GM18858 (cell line): ENCODE measurements around the gene PRDX1.
"Not testable (repeated sequence)": the region's sequence is repeated elsewhere in the genome, so short reads cannot be mapped to it uniquely, and the experiment has no call there.

Experiments
- ATAC-seq: cut with Tn5 transposase; IDR thresholded peaks from one replicate; pipeline ENCODE4 v1.9.1; 2021; ENCODE audit not compliant: unreplicated experiment

The PRDX1 gene

DNA sequence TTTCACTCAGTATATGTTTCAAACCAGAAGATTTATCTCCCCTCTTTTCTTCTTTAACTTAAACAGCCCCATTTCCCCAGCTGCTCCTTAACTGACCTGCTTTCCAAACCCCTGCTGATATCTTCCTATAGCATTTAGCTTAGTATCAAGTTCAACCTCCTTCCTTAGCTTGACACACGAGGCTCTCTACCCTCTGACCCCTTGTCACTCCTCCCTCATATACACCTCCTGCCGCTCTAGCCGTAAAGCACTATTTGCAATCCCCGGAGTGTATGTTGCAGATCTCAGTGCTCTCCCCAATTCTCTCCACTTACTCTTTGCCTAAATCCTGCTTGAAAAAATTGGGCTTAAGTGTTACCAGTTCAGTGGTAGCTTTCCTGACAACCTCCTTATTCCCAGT lies 15.2 kb upstream of the PRDX1 start:
- no peak for ATAC-seq

DNA sequence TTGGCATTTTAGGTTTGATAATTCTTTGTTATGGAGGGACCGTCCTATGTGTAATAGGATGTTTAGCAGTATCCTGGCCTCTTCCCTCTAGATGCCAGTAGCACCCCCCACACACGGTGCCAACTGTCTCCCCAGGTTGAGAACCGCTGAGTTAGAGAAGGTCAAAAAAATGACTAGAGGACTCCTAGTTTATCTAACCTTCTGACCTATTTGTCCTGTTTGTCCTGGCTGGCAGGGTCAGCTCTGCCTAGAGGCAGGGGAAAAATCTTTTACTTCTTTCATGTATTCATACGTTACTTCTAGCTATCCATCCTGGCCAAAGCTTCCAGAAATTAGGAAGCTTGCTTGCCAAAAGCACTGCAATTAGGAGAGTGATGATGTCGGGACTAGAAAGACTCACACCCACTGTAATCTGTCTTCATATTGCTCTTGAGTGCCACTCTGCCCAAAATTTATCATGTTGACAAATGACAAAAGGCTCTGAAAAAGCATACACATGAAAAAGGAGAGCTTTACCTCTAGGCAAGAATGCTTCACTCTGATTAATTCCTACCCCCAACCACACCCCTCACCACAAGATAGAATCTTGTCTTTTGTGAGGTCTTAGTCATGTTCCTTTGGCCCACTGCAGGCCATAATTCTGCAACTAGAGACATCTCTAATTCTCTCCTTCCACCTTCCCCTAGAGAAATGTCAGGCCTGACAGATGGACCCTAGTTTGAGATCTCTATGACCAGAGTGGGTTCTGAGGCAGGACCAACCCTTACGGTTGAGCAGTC lies 14.5 kb upstream of the PRDX1 start:
- ATAC-seq = no peak

DNA sequence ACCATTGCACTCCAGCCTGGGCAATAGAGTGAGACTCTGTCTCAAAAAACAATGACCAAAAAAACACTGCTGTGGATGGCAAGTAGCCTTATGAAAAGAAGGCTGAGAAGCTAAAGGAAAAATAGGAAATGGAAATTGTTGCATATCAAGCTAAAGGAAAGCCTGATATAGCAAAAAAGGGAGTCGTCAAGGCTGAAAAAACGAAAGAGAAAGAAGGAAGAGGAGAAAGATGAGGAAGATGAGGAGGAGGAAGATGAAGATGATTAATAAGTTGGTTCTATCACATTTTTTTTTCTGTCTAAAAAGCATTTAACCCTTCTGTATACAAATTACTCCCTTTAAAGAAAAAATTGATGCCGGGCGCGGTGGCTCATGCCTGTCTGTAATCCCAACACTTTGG lies 10.2 kb upstream of the PRDX1 start:
- ATAC-seq = no peak

GRCh38 chr1:45530632-45531135 lies 9.0 kb upstream of the PRDX1 start:
- no peak for ATAC-seq

DNA sequence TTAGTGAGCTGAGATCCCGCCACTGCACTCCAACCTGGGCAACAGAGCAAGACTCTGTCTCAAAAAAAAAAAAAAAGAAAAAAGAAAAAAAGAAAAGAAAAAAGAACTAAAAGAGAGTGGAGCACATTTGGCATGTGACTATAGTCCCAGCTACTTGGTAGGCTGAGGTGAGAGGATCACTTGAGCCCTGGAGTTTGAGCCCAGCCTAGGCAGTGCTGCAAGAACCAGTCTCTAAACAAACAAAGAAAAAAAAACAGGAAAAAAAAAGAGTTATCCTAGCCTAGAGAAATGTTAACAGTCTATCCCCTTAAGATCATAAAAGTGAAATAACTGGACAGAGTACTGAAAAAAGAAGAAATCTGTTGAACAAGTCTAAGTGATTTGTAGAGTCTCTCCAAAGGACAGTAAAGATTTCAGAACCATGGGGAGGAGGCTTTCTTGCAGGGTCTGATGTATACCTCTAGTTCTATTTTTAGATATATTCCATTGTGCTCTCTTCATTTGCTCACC lies 4.5 kb upstream of the PRDX1 start:
- ATAC-seq = no peak

- ATAC-seq = not testable (repeated sequence)
Observed at GRCh38 chr1:45523975-45524374, 2.3 kb upstream of the PRDX1 start.

- not testable (repeated sequence) for ATAC-seq
Observed at GRCh38 chr1:45523516-45523915, 1.8 kb upstream of the PRDX1 start.

- no peak for ATAC-seq
Observed at GRCh38 chr1:45522324-45523104, 830 bp upstream of the PRDX1 start.

- ATAC-seq = not testable (repeated sequence)
Observed at GRCh38 chr1:45519774-45520173, 1.9 kb downstream of the PRDX1 start.

GRCh38 chr1:45518910-45519309 lies 2.8 kb downstream of the PRDX1 start:
- no peak for ATAC-seq

GRCh38 chr1:45518366-45518765 lies 3.3 kb downstream of the PRDX1 start:
- ATAC-seq = not testable (repeated sequence)

DNA sequence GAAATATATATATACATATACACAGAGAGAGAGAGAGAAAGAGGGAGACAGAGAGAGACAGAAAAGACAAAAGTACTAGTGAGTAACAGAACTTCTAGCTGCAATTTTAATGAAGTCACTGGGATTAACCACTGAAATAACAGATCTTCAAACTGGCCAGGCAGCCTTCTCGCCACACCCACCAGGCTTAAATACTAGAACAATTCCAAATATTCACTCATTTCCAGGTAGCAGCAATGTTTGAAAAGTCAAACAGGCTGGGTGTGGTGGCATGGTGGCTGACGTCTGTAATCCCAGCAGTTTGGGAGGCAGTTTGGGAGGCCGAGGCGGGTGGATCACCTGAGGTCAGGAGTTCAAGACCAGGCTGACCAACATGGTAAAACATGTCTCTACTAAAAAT lies 5.2 kb downstream of the PRDX1 start:
- ATAC-seq = no peak

DNA sequence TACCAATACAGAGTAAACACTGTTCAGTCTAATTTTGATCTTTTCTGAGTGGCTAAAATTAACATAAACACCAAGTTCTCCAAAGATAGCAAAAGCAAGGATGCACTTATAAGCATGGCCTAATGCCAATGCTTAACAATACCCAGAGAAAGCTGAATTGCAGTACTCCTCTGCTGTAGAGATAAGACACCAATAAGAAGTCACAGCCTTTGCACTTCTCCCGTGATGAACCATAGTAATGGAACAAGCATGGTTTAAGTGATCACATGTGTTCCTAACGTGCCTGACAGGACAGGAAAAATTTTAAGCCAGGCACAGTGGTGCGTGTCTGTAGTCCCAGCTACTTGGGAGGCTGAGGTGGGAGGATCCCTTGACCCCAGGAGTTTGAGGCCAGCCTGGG lies 5.6 kb downstream of the PRDX1 start:
- ATAC-seq = no peak

GRCh38 chr1:45513532-45514260 lies 8.0 kb downstream of the PRDX1 start:
- ATAC-seq = not testable (repeated sequence)

DNA sequence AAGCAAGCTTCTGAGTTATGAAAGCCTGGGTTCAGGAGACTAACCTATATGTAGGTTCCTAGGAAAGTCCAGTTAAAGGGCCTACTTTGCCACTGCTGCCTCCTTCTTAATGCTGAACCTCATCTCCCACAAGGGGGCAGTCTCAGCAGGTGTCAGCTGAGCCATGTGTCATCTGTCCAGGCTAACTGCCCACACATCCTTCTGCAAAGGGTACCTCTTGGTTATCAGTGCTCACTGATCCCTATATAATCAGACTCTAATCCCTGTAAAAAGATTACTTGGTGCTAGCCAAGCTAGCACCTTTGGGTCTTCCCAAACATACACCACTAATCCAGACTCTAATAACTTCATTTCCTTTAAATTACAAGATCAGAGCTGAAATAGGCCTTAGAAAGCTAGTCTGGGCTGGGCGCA lies 9.0 kb downstream of the PRDX1 start:
- no peak for ATAC-seq

DNA sequence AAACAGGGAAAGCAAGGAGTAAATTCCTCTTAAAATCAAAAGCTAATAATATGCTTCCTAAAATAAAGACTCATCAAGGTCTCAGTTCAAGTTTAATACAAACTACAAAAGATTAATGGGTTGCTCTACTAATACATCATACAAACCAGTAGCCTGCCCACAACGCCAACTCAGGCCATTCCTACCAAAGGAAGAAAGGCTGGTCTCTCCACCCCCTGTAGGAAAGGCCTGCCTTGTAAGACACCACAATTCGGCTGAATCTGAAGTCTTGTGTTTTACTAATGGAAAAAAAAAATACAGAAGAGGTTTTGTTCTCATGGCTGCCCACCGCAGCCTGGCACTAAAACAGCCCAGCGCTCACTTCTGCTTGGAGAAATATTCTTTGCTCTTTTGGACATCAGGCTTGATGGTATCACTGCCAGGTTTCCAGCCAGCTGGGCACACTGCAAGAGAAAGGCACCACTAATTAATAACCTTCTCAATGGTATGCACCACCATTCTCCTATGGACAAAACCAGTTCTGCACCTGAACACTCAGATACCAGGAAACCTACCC lies 10.6 kb downstream of the PRDX1 start:
- ATAC-seq = no peak

DNA sequence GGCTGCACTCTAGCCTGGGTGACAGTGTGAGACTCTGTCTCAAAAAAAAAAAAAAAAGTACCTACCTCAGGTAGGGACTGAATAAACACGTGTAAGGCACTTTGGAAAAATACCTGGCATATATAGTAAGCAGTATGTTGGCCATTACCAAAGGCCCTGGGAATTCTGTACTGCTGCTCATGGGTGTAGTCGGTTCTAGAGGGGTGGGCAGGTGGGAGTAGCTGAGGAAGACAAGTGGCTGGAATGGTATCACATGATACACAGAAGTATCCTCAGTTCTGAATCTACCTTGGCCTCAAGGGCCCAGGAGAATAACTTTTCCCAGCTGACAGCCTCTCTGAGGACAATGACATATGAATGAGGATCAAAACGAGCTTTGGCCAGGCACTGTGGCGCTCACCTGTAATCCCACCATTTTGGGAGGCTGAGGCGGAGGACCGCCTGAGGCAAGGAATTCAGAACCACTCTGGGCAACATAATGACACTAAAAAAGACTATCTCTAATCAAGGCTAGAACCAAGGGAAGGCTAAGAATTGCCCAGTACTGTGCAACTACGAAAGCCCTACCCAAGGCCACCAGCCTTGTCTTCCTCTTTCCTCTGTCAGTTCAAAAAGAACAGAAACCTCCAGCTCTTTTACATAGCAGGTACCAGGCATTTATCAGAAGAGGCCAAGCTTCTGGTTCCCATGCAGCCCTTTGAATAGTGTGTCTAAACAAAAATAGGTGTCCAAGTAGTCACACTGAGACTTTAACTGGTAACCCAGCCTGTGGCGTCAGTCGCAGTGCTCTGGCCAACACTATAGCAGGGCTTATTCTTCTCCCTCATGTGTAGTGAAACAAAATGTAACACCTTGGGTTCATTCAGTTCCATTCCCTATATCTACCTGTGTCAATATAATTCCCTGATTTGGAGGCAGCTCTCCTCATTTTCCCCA lies 11.4 kb downstream of the PRDX1 start:
- no peak for ATAC-seq

GRCh38 chr1:45508295-45509151 lies 13.2 kb downstream of the PRDX1 start:
- no peak for ATAC-seq

- ATAC-seq = no peak
Observed at GRCh38 chr1:45507893-45508292, 13.8 kb downstream of the PRDX1 start.
